GM12878 (cell line): Measurements from ENCODE around the gene ACTR1A. TPM values are rescaled to one million over a fixed set of nuclear protein-coding genes. Genes with fewer than 3 reads are reported as not detected.

ENCODE experiments used
- BHLHE40 ChIP-seq, 2 experiments: fragments of 450-650 bp in 1 of 2; IDR thresholded peaks; 2 replicates each; pipeline ENCODE4 v1.6.1; 2011 to 2017; ENCODE audit warnings: low read depth in 2 of 2, borderline replicate concordance in 1 of 2, improper control_type of control experiment in 1 of 2, low read length in 1 of 2, mild to moderate bottlenecking in 1 of 2
- CHD4 ChIP-seq: fragments of 200-600 bp; sonication (generic); IDR thresholded peaks from 2 replicates; pipeline ENCODE4 v1.6.1; 2016; ENCODE audit warnings: mild to moderate bottlenecking
- CREB1 ChIP-seq: IDR thresholded peaks from 2 replicates; pipeline ENCODE4 v1.6.1; 2012; ENCODE audit warnings: low read depth, mild to moderate bottlenecking, inconsistent platforms
- GATAD2B ChIP-seq: fragments of 450-650 bp; conservative IDR thresholded peaks from 2 replicates; pipeline ENCODE4 v1.6.1; 2017; ENCODE audit warnings: low read depth, mild to moderate bottlenecking, moderate library complexity
- HCFC1 ChIP-seq: fragments of 150-350 bp; IDR thresholded peaks from 2 replicates; pipeline ENCODE4 v1.6.1; 2014; ENCODE audit warnings: low read length
- IKZF2 ChIP-seq, 2 experiments: fragments of 450-650 bp; IDR thresholded peaks; 2 replicates each; pipeline ENCODE4 v1.6.1; 2017; ENCODE audit warnings: mild to moderate bottlenecking in 2 of 2, moderate library complexity in 2 of 2
- LARP7 ChIP-seq: fragments of 450-650 bp; IDR thresholded peaks from 2 replicates; pipeline ENCODE4 v1.6.1; 2017; ENCODE audit warnings: mild to moderate bottlenecking
- MAX ChIP-seq: IDR thresholded peaks from 2 replicates; pipeline ENCODE4 v1.6.1; 2012; ENCODE audit warnings: low read depth, low read length, improper control_type of control experiment
- MEF2A ChIP-seq: IDR thresholded peaks from 2 replicates; pipeline ENCODE4 v1.6.1; 2011; ENCODE audit warnings: low read depth, mild to moderate bottlenecking, low read length, moderate library complexity; ENCODE audit not compliant: insufficient read depth
- MTA2 ChIP-seq: fragments of 450-650 bp; IDR thresholded peaks from 2 replicates; pipeline ENCODE4 v1.6.1; 2016; ENCODE audit warnings: low read depth, mild to moderate bottlenecking, moderate library complexity
- NFIC ChIP-seq: IDR thresholded peaks from 2 replicates; pipeline ENCODE4 v1.6.1; 2012; ENCODE audit warnings: low read depth, mild to moderate bottlenecking, inconsistent platforms, low read length, moderate library complexity
- NR2C1 ChIP-seq: fragments of 450-650 bp; IDR thresholded peaks from 2 replicates; pipeline ENCODE4 v1.6.1; 2017; ENCODE audit warnings: antibody characterized with exemption, mild to moderate bottlenecking, moderate library complexity
- PAX5 ChIP-seq: IDR thresholded peaks from 2 replicates; pipeline ENCODE4 v1.6.1; 2011; ENCODE audit warnings: low read depth, low read length, borderline replicate concordance
- RELA ChIP-seq: fragments of 450-650 bp; IDR thresholded peaks from 2 replicates; pipeline ENCODE4 v1.8.0; 2014; ENCODE audit warnings: borderline replicate concordance; ENCODE audit not compliant: partially characterized antibody
- SIX5 ChIP-seq: IDR thresholded peaks from 2 replicates; pipeline ENCODE4 v1.6.1; 2011; ENCODE audit warnings: mild to moderate bottlenecking, low read depth, low read length, moderate library complexity; ENCODE audit not compliant: severe bottlenecking
- SRF ChIP-seq, 2 experiments: IDR thresholded peaks; 2 replicates each; pipeline ENCODE4 v1.6.1; 2011; ENCODE audit warnings: low read depth in 2 of 2, low read length in 2 of 2, mild to moderate bottlenecking in 1 of 2, moderate library complexity in 1 of 2
- STAT3 ChIP-seq: IDR thresholded peaks from 2 replicates; pipeline ENCODE4 v1.6.1; 2011; ENCODE audit warnings: low read depth, low read length, improper control_type of control experiment
- TCF7 ChIP-seq: IDR thresholded peaks from 2 replicates; pipeline ENCODE4 v1.6.1; 2014; ENCODE audit warnings: antibody characterized with exemption, borderline replicate concordance
- WRNIP1 ChIP-seq: IDR thresholded peaks from 2 replicates; pipeline ENCODE4 v1.6.1; 2011; ENCODE audit warnings: low read depth, low read length, improper control_type of control experiment, borderline replicate concordance
- YY1 ChIP-seq: IDR thresholded peaks from 2 replicates; pipeline ENCODE4 v1.6.1; 2011; ENCODE audit warnings: low read depth, mild to moderate bottlenecking, low read length
- ZBTB11 ChIP-seq: fragments of 450-650 bp; formaldehyde crosslinking; IDR thresholded peaks from 2 replicates; pipeline ENCODE4 v1.5.0; 2022; ENCODE audit warnings: mild to moderate bottlenecking, missing genetic modification characterization
- ZBTB40 ChIP-seq: fragments of 450-650 bp; IDR thresholded peaks from 2 replicates; pipeline ENCODE4 v1.6.1; 2016; ENCODE audit warnings: mild to moderate bottlenecking, moderate library complexity, borderline replicate concordance
- ZNF207 ChIP-seq: fragments of 450-650 bp; IDR thresholded peaks from 2 replicates; pipeline ENCODE4 v1.6.1; 2014; ENCODE audit warnings: antibody characterized with exemption, mild to moderate bottlenecking, borderline replicate concordance
- polyA plus RNA-seq, 11 experiments: library from polyadenylated mRNA; depleted of rRNA in 4 of 11; unstranded in 6 of 11; stranded (reverse) in 5 of 11; fragments of >200 nt; fragmentation: Nextera tagmentation in 4 of 11; fragmentation: Illumina TruSeq in 1 of 11; extraction: Ambion mirVana in 4 of 11; extraction: Trizol in 1 of 11; gene quantifications; 1 replicate in 1 of 11; 2 replicates in 10 of 11; pipeline versions ENCODE4 v1.2.1 to v1.2.3, GENCODE V29; 2011 to 2016; ENCODE audit warnings: inconsistent platforms in 2 of 11, missing spikeins in 2 of 11, low read depth in 1 of 11
- total RNA-seq, 4 experiments: library from RNA; depleted of rRNA in 3 of 4; stranded (reverse); fragments of >200 nt in 3 of 4; fragmentation: Illumina TruSeq in 1 of 4; extraction: Trizol in 1 of 4; gene quantifications; 2 replicates each; pipeline versions ENCODE4 v1.2.1 to v1.2.3, GENCODE V29; 2013 to 2021

Gene ACTR1A
- total and polyA plus RNA-seq, 10 of the 15 experiments (the other 5 are each of a cell fraction or from before 2014, with no cell fraction given): 43.0 to 110 (median 78.9) TPM

GRCh38 chr10:102432162-102432950 lies 70.2 kb downstream of the ACTR1A start, which contains the start of gene CUEDC2 (continued):
- 0 out of 2 replicates have a peak, but pooled peaks have one; percentile 16 for TF ChIP-seq ZBTB11 (CRISPR knock-in tag)
- 0 out of 2 replicates have a peak, but pooled peaks have one; percentile 25 for TF ChIP-seq MTA2
- TF ChIP-seq GATAD2B: peak; percentile 66; the same call in 1 of the 2 replicates
- 0 out of 2 replicates have a peak, but pooled peaks have one; percentile 44 for TF ChIP-seq ZNF207
- TF ChIP-seq HCFC1: peak; percentile 93
- TF ChIP-seq MEF2A: peak; percentile 56; the same call in 1 of the 2 replicates
- TF ChIP-seq YY1: peak; percentile 100
- TF ChIP-seq LARP7: 0 out of 2 replicates have a peak, but pooled peaks have one; percentile 57
- no peak for TF ChIP-seq MAX
- peak; percentile 80 for TF ChIP-seq NR2C1
- peak in 1 of 2 experiments; percentile 49; a peak in 1 of 4 replicates for TF ChIP-seq IKZF2 (IDR thresholded peaks at IDR 0.05)
- 0 out of 4 replicates have a peak, but pooled peaks of 1 of the 2 experiments have one; percentile 42 for TF ChIP-seq SRF (IDR thresholded peaks at IDR 0.05; ENCODE audit: low read depth in 2 of 2, low read length in 2 of 2)
- peak; percentile 85 for TF ChIP-seq SIX5
- peak; percentile 39 to 67; a peak in 2 of 4 replicates for TF ChIP-seq BHLHE40 (IDR thresholded peaks at IDR 0.05; ENCODE audit: borderline replicate concordance in 1 of 2, low read depth in 2 of 2, low read length in 1 of 2)
- no peak for TF ChIP-seq CHD4
- TF ChIP-seq RELA: no peak
- peak; percentile 60; the same call in 1 of the 2 replicates for TF ChIP-seq WRNIP1
- TF ChIP-seq CREB1: peak; percentile 91
- TF ChIP-seq PAX5: 0 out of 2 replicates have a peak, but pooled peaks have one; percentile 33
- TF ChIP-seq NFIC: no peak
- no peak for TF ChIP-seq STAT3
- TF ChIP-seq TCF7: peak; percentile 96
- peak; percentile 36; the same call in 1 of the 2 replicates for TF ChIP-seq ZBTB40
